B cell (primary cell): ENCODE data around the gene APH1B.

Source experiments
- CTCF ChIP-seq: fragments of 200-600 bp; IDR thresholded peaks from one replicate; pipeline ENCODE4 v1.8.0; 2022; ENCODE audit warnings: antibody characterized with exemption, mild to moderate bottlenecking
- EZH2 ChIP-seq: IDR thresholded peaks from 2 replicates; pipeline ENCODE4 v1.6.1; 2012; ENCODE audit warnings: borderline replicate concordance, low read depth, mild to moderate bottlenecking, moderate library complexity, low read length; ENCODE audit not compliant: insufficient read depth, poor library complexity, severe bottlenecking

- TF ChIP-seq CTCF: no peak
- no peak for TF ChIP-seq EZH2
Measured at GRCh38 chr15:63261311-63261710, 16.1 kb upstream of the APH1B start.
